Gastroesophageal sphincter (tissue), 4 donors: ENCODE results near the gene TSPAN7. TPM values are rescaled to one million over a fixed set of nuclear protein-coding genes. Genes with fewer than 3 reads are reported as not detected.
A peak's percentile ranks its signal among the peaks of the same experiment; 100 is the strongest.

Experiments used
- ATAC-seq: fragments of 150-250 bp; one replicate; pipeline ENCODE4 v1.9.1; 2016; ENCODE audit warnings: mild to moderate bottlenecking, moderate library complexity
- H3K27ac ChIP-seq, 4 donors: fragments of 200-600 bp; sonication (generic) in 3 of 4; 1 replicate in 3 of 4; 2 replicates in 1 of 4; pipeline ENCODE4 v1.5.1; 2016 to 2019
- H3K27me3 ChIP-seq: fragments of 200-600 bp; sonication (generic); one replicate; pipeline ENCODE4 v1.5.1; 2019
- H3K36me3 ChIP-seq, 2 donors: fragments of 200-600 bp; sonication (generic); one replicate each; pipeline ENCODE4 v1.5.1; 2019; ENCODE audit warnings: control low read depth in 1 of 2
- H3K4me1 ChIP-seq, 3 donors: fragments of 200-600 bp; sonication (generic); 1 replicate in 2 of 3; 2 replicates in 1 of 3; pipeline ENCODE4 v1.5.1; 2016 to 2019; ENCODE audit warnings: control low read depth in 2 of 3
- H3K4me3 ChIP-seq, 2 donors: fragments of 200-600 bp; sonication (generic); one replicate each; pipeline ENCODE4 v1.5.1; 2019; ENCODE audit warnings: mild to moderate bottlenecking in 1 of 2, moderate library complexity in 1 of 2
- H3K9me3 ChIP-seq, 3 donors: fragments of 200-600 bp; sonication (generic); one replicate each; pipeline ENCODE4 v1.5.1; 2017 to 2019; ENCODE audit warnings: control low read depth in 2 of 3
- CTCF ChIP-seq, 4 experiments: fragments of 200-600 bp in 2 of 4; fragments of 450-650 bp in 2 of 4; sonication (generic) in 1 of 4; IDR thresholded peaks; one replicate each; pipeline ENCODE4 v1.5.1; 2017 to 2019; ENCODE audit warnings: antibody characterized with exemption in 4 of 4, mild to moderate bottlenecking in 2 of 4, moderate library complexity in 2 of 4
- EP300 ChIP-seq: sonication (generic); formaldehyde crosslinking; IDR thresholded peaks from one replicate; pipeline ENCODE4 v1.6.1; 2017; ENCODE audit warnings: antibody characterized with exemption, mild to moderate bottlenecking
- POLR2A ChIP-seq, 2 donors: fragments of 450-650 bp; IDR thresholded peaks; one replicate each; pipeline ENCODE4 v1.6.1; 2017; ENCODE audit warnings: antibody characterized with exemption in 2 of 2, mild to moderate bottlenecking in 2 of 2, moderate library complexity in 1 of 2
- POLR2AphosphoS5 ChIP-seq: sonication (generic); formaldehyde crosslinking; IDR thresholded peaks from one replicate; pipeline ENCODE4 v1.6.1; 2017; ENCODE audit warnings: antibody characterized with exemption
- WGBS, 2 donors: methylation state at CpG; one replicate each; pipeline ENCODE4 v1.1.5; 2018; ENCODE audit warnings: low coverage in 1 of 2; 5-methylcytosine and 5-hydroxymethylcytosine counted together
- total RNA-seq, 4 donors: library from RNA; depleted of rRNA; stranded (reverse); fragments of >200 nt; gene quantifications; one replicate each; pipeline ENCODE4 v1.1.0, GENCODE V29; 2016

The TSPAN7 gene
- total RNA-seq, 4 donors from 2014 or later: 6.5 to 50.5 (median 25.2) TPM

GRCh38 chrX:38552721-38553120 is 8.6 kb upstream of the TSPAN7 start:
- no peaks in the 10 kb centered on the region for H3K36me3 ChIP-seq
- no peak for ATAC-seq
- H3K27me3 ChIP-seq: no peaks in the 10 kb centered on the region
- TF ChIP-seq POLR2A (IDR thresholded peaks at IDR 0.05): no peak
- TF ChIP-seq EP300: no peak
- no peak for TF ChIP-seq CTCF (IDR thresholded peaks at IDR 0.05)
- no peak for TF ChIP-seq POLR2AphosphoS5
- no peak overlapping the region for H3K4me3 ChIP-seq
- no peaks in the 10 kb centered on the region for H3K9me3 ChIP-seq
- H3K4me1 ChIP-seq: no peaks in the 10 kb centered on the region
- H3K27ac ChIP-seq: no peak overlapping the region
- WGBS, 2 donors: 80 to 83% methylated on average over 1 of the region's 1 CpG

GRCh38 chrX:38558686-38559085 is 2.7 kb upstream of the TSPAN7 start:
- ATAC-seq: no peak
- H3K27ac ChIP-seq: no peak overlapping the region
- TF ChIP-seq CTCF (IDR thresholded peaks at IDR 0.05) (no peak), POLR2A (IDR thresholded peaks at IDR 0.05) (no peak)
- H3K4me1 ChIP-seq: peaks cover 0 to 21% (median 0%) of the 10 kb centered on the region in 3 donors
- no peaks in the 10 kb centered on the region for H3K36me3 ChIP-seq
- H3K27me3 ChIP-seq: no peaks in the 10 kb centered on the region
- WGBS, 2 donors: 100% methylated on average over 1 of the region's 2 CpGs
- no peak overlapping the region for H3K4me3 ChIP-seq
- no peaks in the 10 kb centered on the region for H3K9me3 ChIP-seq

- Histone ChIP-seq H3K4me3 (peak overlapping the region; percentile 60 to 74), H3K36me3 (no peaks in the 10 kb centered on the region), H3K27ac (peak overlapping the region in 3 of 4 donors; percentile 59 to 72 (median 66)), H3K4me1 (peaks cover 0 to 22% (median 0%) of the 10 kb centered on the region in 3 donors), H3K27me3 (no peaks in the 10 kb centered on the region), H3K9me3 (no peaks in the 10 kb centered on the region)
- TF ChIP-seq POLR2A (IDR thresholded peaks at IDR 0.05): no peak
- TF ChIP-seq CTCF (IDR thresholded peaks at IDR 0.05): no peak
- TF ChIP-seq EP300: no peak
- no peak for TF ChIP-seq POLR2AphosphoS5
- ATAC-seq: no peak
- WGBS, 2 donors: 54% methylated on average over 8 of the region's 9 CpGs; no CpG with 5 or more reads in 1 of the 2 donors
These were observed 591 bp upstream of the TSPAN7 start for GRCh38 chrX:38560776-38561125.

- peak overlapping the region in 3 of 4 donors; percentile 60 to 73 (median 69) for H3K27ac ChIP-seq
- H3K4me1 ChIP-seq: peaks cover 0 to 22% (median 0%) of the 10 kb centered on the region in 3 donors
- TF ChIP-seq POLR2A (IDR thresholded peaks at IDR 0.05): no peak
- no peak for TF ChIP-seq POLR2AphosphoS5
- no peak for TF ChIP-seq EP300
- no peak for TF ChIP-seq CTCF (IDR thresholded peaks at IDR 0.05)
- peak overlapping the region; percentile 60 to 69 for H3K4me3 ChIP-seq
- H3K9me3 ChIP-seq: no peaks in the 10 kb centered on the region
- ATAC-seq: no peak
- H3K36me3 ChIP-seq: no peaks in the 10 kb centered on the region
- no peaks in the 10 kb centered on the region for H3K27me3 ChIP-seq
- WGBS, 2 donors: 0 to 47% methylated on average over 1 to 7 of the region's 38 CpGs
These were observed 793 bp downstream of the TSPAN7 start for GRCh38 chrX:38561951-38562719.

- TF ChIP-seq POLR2AphosphoS5 (no peak), CTCF (IDR thresholded peaks at IDR 0.05) (no peak), EP300 (no peak), POLR2A (IDR thresholded peaks at IDR 0.05) (no peak)
- Histone ChIP-seq H3K36me3 (no peaks in the 10 kb centered on the region), H3K27ac (peak overlapping the region in 3 of 4 donors; percentile 60 to 73 (median 69)), H3K4me1 (peaks cover 0 to 22% (median 0%) of the 10 kb centered on the region in 3 donors), H3K9me3 (no peaks in the 10 kb centered on the region), H3K27me3 (no peaks in the 10 kb centered on the region), H3K4me3 (peak overlapping the region; percentile 60 to 69)
- 37% methylated on average over 5 of the region's 5 CpGs; no CpG with 5 or more reads in 1 of the 2 donors for WGBS, 2 donors
- no peak for ATAC-seq
These were observed 1.7 kb downstream of the TSPAN7 start for GRCh38 chrX:38563030-38563429.
